Measurements from ENCODE around the gene NARS2.

DNA sequence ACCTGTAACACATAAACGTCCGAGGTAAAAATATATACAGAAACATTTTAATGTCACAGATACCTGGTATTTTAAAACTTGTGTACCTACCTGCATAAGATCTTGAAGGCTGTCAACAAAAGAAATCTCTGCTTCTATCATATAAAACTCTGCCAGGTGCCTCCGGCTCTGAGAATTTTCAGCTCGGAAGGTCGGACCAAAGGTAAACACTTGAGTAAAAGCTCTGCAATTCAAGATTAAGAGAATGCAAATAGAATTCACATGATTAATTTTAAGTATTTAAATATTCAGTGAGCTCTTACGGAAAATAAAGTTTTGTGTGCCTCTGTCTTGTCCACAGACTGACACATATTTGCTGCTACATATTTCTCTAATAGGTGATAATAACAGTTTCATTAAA is 81.7 kb downstream of the NARS2 start:
- TF ChIP-seq, protein P1, sequence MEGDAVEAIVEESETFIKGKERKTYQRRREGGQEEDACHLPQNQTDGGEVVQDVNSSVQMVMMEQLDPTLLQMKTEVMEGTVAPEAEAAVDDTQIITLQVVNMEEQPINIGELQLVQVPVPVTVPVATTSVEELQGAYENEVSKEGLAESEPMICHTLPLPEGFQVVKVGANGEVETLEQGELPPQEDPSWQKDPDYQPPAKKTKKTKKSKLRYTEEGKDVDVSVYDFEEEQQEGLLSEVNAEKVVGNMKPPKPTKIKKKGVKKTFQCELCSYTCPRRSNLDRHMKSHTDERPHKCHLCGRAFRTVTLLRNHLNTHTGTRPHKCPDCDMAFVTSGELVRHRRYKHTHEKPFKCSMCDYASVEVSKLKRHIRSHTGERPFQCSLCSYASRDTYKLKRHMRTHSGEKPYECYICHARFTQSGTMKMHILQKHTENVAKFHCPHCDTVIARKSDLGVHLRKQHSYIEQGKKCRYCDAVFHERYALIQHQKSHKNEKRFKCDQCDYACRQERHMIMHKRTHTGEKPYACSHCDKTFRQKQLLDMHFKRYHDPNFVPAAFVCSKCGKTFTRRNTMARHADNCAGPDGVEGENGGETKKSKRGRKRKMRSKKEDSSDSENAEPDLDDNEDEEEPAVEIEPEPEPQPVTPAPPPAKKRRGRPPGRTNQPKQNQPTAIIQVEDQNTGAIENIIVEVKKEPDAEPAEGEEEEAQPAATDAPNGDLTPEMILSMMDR (IDR thresholded peaks at IDR 0.05; ENCODE audit: low read length) = no peak
- TF ChIP-seq EZH2 (IDR thresholded peaks at IDR 0.05; ENCODE audit: borderline replicate concordance, low read length) = no peak
